Esophagus muscularis mucosa (tissue), 4 donors: ENCODE data around the gene ODAD4.

Source experiments
- EP300 ChIP-seq: sonication (generic); formaldehyde crosslinking; IDR thresholded peaks from one replicate; pipeline ENCODE4 v1.6.1; 2017; ENCODE audit warnings: antibody characterized with exemption
- POLR2A ChIP-seq: fragments of 450-650 bp; IDR thresholded peaks from one replicate; pipeline ENCODE4 v1.6.1; 2017; ENCODE audit warnings: antibody characterized with exemption, moderate library complexity, mild to moderate bottlenecking, low read depth
- TF ChIP-seq, protein P1 (sequence below), 3 experiments: fragments of 200-600 bp in 2 of 3; fragments of 450-650 bp in 1 of 3; sonication (generic) in 2 of 3; IDR thresholded peaks; one replicate each; pipeline ENCODE4 v1.5.1; 2017 to 2019; ENCODE audit warnings: antibody characterized with exemption in 3 of 3, mild to moderate bottlenecking in 2 of 3, moderate library complexity in 1 of 3

DNA sequence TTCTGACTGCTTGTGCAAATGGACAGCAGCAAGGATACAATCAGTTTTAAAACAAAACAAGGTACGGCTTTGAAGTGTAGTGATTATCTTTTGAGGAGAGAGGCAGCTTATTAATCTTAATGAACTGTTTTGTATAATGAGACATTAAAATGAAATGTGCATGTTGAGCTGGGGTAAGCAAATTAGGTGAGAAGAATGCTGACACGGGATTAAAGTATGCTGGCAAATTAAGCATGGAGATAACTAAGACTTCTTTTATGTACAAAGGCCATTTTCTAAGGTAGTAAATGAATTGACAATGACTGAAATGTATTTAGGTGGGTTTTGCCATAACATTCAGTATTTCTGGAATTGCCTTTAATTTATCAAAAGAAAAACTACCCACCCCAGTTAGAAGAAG lies 68.1 kb downstream of the ODAD4 start:
- TF ChIP-seq POLR2A (no peak), EP300 (no peak)
- TF ChIP-seq, protein P1, sequence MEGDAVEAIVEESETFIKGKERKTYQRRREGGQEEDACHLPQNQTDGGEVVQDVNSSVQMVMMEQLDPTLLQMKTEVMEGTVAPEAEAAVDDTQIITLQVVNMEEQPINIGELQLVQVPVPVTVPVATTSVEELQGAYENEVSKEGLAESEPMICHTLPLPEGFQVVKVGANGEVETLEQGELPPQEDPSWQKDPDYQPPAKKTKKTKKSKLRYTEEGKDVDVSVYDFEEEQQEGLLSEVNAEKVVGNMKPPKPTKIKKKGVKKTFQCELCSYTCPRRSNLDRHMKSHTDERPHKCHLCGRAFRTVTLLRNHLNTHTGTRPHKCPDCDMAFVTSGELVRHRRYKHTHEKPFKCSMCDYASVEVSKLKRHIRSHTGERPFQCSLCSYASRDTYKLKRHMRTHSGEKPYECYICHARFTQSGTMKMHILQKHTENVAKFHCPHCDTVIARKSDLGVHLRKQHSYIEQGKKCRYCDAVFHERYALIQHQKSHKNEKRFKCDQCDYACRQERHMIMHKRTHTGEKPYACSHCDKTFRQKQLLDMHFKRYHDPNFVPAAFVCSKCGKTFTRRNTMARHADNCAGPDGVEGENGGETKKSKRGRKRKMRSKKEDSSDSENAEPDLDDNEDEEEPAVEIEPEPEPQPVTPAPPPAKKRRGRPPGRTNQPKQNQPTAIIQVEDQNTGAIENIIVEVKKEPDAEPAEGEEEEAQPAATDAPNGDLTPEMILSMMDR (IDR thresholded peaks at IDR 0.05): no peak
